Liver (tissue), 9 donors: ENCODE measurements around the gene GLRA3. TPM values are rescaled to one million over a fixed set of nuclear protein-coding genes. Genes with fewer than 3 reads are reported as not detected.

Experiments used
- DNase-seq: peaks from one replicate; pipeline ENCODE4 v3.0.0-alpha.2; 2017; ENCODE audit warnings: low spot score
- H3K27ac ChIP-seq, 2 donors: one replicate each; pipeline ENCODE4 v1.7.0; 2013; ENCODE audit warnings: inconsistent platforms in 2 of 2, low read length in 2 of 2, control low read depth in 1 of 2, low read depth in 1 of 2, mild to moderate bottlenecking in 1 of 2
- H3K27me3 ChIP-seq, 4 donors: one replicate each; pipeline versions ENCODE4 v1.6.1 to v1.7.0; 2013; ENCODE audit warnings: low read length in 3 of 4, inconsistent platforms in 1 of 4, mild to moderate bottlenecking in 1 of 4, moderate library complexity in 1 of 4; ENCODE audit not compliant: control insufficient read depth in 4 of 4, insufficient read depth in 4 of 4
- H3K36me3 ChIP-seq, 4 donors: one replicate each; pipeline versions ENCODE4 v1.6.1 to v1.7.0; 2013; ENCODE audit warnings: low read length in 3 of 4, mild to moderate bottlenecking in 3 of 4, low read depth in 1 of 4, moderate library complexity in 1 of 4; ENCODE audit not compliant: control insufficient read depth in 4 of 4, insufficient read depth in 3 of 4
- H3K4me1 ChIP-seq, 4 donors: one replicate each; pipeline versions ENCODE4 v1.6.1 to v1.7.0; 2013; ENCODE audit warnings: low read length in 3 of 4, mild to moderate bottlenecking in 3 of 4, moderate library complexity in 1 of 4; ENCODE audit not compliant: control insufficient read depth in 4 of 4, insufficient read depth in 4 of 4
- H3K4me3 ChIP-seq, 3 donors: one replicate each; pipeline versions ENCODE4 v1.6.1 to v1.7.0; 2013; ENCODE audit warnings: low read length in 3 of 3, control low read depth in 1 of 3, low read depth in 1 of 3, mild to moderate bottlenecking in 1 of 3
- H3K9ac ChIP-seq, 2 donors: one replicate each; pipeline ENCODE4 v1.7.0; 2013; ENCODE audit warnings: low read length in 2 of 2, mild to moderate bottlenecking in 2 of 2, moderate library complexity in 2 of 2, control low read depth in 1 of 2, low read depth in 1 of 2
- H3K9me3 ChIP-seq, 4 donors: one replicate each; pipeline versions ENCODE4 v1.6.1 to v1.7.0; 2013; ENCODE audit warnings: low read length in 3 of 4; ENCODE audit not compliant: control insufficient read depth in 4 of 4
- EGR1 ChIP-seq, 2 donors: IDR thresholded peaks; 2 replicates each; pipeline ENCODE4 v1.6.1; 2016 to 2018; ENCODE audit warnings: antibody characterized with exemption in 2 of 2, low read depth in 2 of 2
- FOXA1 ChIP-seq: IDR thresholded peaks from 2 replicates; pipeline ENCODE4 v1.6.1; 2016; ENCODE audit warnings: antibody characterized with exemption
- HNF4A ChIP-seq, 2 donors: conservative IDR thresholded peaks; 2 replicates each; pipeline ENCODE4 v1.6.1; 2016; ENCODE audit warnings: antibody characterized with exemption in 2 of 2, mild to moderate bottlenecking in 2 of 2
- HNF4G ChIP-seq: IDR thresholded peaks from 2 replicates; pipeline ENCODE4 v1.6.1; 2016; ENCODE audit warnings: antibody characterized with exemption
- JUND ChIP-seq, 2 donors: IDR thresholded peaks; 2 replicates each; pipeline ENCODE4 v1.6.1; 2016; ENCODE audit warnings: antibody characterized with exemption in 2 of 2
- NR2F2 ChIP-seq: IDR thresholded peaks from 2 replicates; pipeline ENCODE4 v1.6.1; 2016; ENCODE audit warnings: antibody characterized with exemption
- RAD21 ChIP-seq, 2 donors: IDR thresholded peaks; 2 replicates each; pipeline ENCODE4 v1.6.1; 2016; ENCODE audit warnings: antibody characterized with exemption in 2 of 2, mild to moderate bottlenecking in 2 of 2
- RXRA ChIP-seq, 2 donors: IDR thresholded peaks; 2 replicates each; pipeline ENCODE4 v1.6.1; 2017 to 2018; ENCODE audit warnings: antibody characterized with exemption in 2 of 2, mild to moderate bottlenecking in 1 of 2
- SP1 ChIP-seq: IDR thresholded peaks from 2 replicates; pipeline ENCODE4 v1.6.1; 2018; ENCODE audit warnings: antibody characterized with exemption, mild to moderate bottlenecking
- TAF1 ChIP-seq: conservative IDR thresholded peaks from 2 replicates; pipeline ENCODE4 v1.6.1; 2016; ENCODE audit warnings: antibody characterized with exemption, mild to moderate bottlenecking
- YY1 ChIP-seq: IDR thresholded peaks from 2 replicates; pipeline ENCODE4 v1.6.1; 2016; ENCODE audit warnings: antibody characterized with exemption, mild to moderate bottlenecking
- WGBS: extraction: QIAGEN DNeasy Blood & Tissue Kit; methylation state at CpG from one replicate; pipeline ENCODE4 v1.1.7; 2013; 5-methylcytosine and 5-hydroxymethylcytosine counted together
- polyA plus RNA-seq, 2 donors: library from polyadenylated mRNA; stranded (reverse) in 1 of 2; unstranded in 1 of 2; fragments of 200-250 nt in 1 of 2; fragments of >200 nt in 1 of 2; fragmentation: Nextera tagmentation in 1 of 2; extraction: Ambion mirVana in 1 of 2; gene quantifications; one replicate each; pipeline versions ENCODE4 v1.2.1 to v1.2.3, GENCODE V29; 2013 to 2015
- total RNA-seq, 2 donors: library from RNA; depleted of rRNA; stranded (reverse); fragments of >200 nt; gene quantifications; one replicate each; pipeline ENCODE4 v1.2.3, GENCODE V29; 2014
- TF ChIP-seq, protein P1 (sequence below): IDR thresholded peaks from 2 replicates; pipeline ENCODE4 v1.6.1; 2016; ENCODE audit warnings: antibody characterized with exemption
- TF ChIP-seq, protein P2 (sequence below): IDR thresholded peaks from 2 replicates; pipeline ENCODE4 v1.6.1; 2016; ENCODE audit warnings: antibody characterized with exemption
- TF ChIP-seq, protein P3 (sequence below): IDR thresholded peaks from 2 replicates; pipeline ENCODE4 v1.6.1; 2016; ENCODE audit warnings: antibody characterized with exemption, mild to moderate bottlenecking
- TF ChIP-seq, protein P4 (sequence below): IDR thresholded peaks from 2 replicates; pipeline ENCODE4 v1.6.1; 2016; ENCODE audit warnings: antibody characterized with exemption
- TF ChIP-seq, protein P5 (sequence below): fragments of 150-350 bp; IDR thresholded peaks from 2 replicates; pipeline ENCODE4 v1.5.1; 2017; ENCODE audit warnings: improper control_type of control experiment, low read depth, low read length; ENCODE audit not compliant: missing input control
- donor health status: healthy.
- donor health status: healthy.
- donor health status: healthy.
- donor health status: healthy.
- donor health status: healthy.

GLRA3 gene
- total RNA-seq = not detected
- polyA plus RNA-seq = not detected

DNA sequence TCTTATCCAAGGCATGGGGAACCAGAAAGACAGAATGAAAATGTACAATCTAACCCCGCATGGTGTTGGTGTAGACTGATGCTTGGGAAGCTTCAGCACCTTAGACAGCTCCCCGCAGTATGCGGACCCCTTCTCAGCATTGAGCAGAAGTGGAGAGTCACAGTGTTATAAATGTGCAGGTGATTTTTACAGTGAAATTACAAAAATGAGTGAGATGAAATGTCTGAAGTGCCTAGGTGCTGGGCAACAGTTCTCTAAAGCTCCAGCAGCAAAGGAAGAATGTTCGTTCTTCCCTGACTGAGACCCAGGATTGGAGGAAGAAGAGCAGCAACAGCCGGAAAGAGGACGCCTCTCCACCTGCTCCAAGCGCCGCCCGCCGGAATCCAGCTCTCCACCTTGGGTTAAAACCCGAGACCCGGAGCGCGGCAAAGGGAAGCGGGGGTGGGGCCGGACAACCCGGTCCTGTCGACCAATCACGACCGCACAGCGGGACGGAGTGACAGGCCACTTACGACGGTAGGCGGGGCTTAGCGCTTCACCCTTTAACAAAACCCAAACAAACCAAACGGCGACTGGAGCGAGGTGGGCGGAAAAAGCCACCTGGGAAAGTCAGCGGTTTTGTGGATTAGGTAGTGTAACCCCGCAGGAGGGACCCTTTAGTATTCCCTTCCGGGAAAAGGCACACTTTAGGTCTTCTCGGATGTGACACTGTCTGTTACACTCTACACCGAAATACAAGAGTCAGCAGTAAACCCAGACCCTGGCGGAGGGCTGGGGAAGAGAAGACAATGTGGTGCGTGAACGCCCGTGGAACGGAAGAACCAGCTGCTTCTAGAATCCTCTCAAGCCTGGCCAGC lies at the start of gene GLRA3:
Gene GLRA3 (minus strand): TSS at position 403 of the 857 bp plus-strand sequence. CDS start 436 bp downstream, outside the sequence.
- H3K27me3 ChIP-seq = peaks cover 0 to 4% (median 2%) of the 10 kb centered on the region in 4 donors
- no peaks in the 10 kb centered on the region for H3K36me3 ChIP-seq
- H3K27ac ChIP-seq = no peak within 1 kb of the TSS
- TF ChIP-seq, protein P1, sequence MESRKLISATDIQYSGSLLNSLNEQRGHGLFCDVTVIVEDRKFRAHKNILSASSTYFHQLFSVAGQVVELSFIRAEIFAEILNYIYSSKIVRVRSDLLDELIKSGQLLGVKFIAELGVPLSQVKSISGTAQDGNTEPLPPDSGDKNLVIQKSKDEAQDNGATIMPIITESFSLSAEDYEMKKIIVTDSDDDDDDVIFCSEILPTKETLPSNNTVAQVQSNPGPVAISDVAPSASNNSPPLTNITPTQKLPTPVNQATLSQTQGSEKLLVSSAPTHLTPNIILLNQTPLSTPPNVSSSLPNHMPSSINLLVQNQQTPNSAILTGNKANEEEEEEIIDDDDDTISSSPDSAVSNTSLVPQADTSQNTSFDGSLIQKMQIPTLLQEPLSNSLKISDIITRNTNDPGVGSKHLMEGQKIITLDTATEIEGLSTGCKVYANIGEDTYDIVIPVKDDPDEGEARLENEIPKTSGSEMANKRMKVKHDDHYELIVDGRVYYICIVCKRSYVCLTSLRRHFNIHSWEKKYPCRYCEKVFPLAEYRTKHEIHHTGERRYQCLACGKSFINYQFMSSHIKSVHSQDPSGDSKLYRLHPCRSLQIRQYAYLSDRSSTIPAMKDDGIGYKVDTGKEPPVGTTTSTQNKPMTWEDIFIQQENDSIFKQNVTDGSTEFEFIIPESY = no peak
- TF ChIP-seq, protein P2, sequence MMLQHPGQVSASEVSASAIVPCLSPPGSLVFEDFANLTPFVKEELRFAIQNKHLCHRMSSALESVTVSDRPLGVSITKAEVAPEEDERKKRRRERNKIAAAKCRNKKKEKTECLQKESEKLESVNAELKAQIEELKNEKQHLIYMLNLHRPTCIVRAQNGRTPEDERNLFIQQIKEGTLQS = no peak
- TF ChIP-seq HNF4G = no peak
- TF ChIP-seq, protein P3, sequence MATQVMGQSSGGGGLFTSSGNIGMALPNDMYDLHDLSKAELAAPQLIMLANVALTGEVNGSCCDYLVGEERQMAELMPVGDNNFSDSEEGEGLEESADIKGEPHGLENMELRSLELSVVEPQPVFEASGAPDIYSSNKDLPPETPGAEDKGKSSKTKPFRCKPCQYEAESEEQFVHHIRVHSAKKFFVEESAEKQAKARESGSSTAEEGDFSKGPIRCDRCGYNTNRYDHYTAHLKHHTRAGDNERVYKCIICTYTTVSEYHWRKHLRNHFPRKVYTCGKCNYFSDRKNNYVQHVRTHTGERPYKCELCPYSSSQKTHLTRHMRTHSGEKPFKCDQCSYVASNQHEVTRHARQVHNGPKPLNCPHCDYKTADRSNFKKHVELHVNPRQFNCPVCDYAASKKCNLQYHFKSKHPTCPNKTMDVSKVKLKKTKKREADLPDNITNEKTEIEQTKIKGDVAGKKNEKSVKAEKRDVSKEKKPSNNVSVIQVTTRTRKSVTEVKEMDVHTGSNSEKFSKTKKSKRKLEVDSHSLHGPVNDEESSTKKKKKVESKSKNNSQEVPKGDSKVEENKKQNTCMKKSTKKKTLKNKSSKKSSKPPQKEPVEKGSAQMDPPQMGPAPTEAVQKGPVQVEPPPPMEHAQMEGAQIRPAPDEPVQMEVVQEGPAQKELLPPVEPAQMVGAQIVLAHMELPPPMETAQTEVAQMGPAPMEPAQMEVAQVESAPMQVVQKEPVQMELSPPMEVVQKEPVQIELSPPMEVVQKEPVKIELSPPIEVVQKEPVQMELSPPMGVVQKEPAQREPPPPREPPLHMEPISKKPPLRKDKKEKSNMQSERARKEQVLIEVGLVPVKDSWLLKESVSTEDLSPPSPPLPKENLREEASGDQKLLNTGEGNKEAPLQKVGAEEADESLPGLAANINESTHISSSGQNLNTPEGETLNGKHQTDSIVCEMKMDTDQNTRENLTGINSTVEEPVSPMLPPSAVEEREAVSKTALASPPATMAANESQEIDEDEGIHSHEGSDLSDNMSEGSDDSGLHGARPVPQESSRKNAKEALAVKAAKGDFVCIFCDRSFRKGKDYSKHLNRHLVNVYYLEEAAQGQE = peak; percentile 98
- no peak within 1 kb of the TSS for H3K9ac ChIP-seq
- 4% methylated on average over 40 of the region's 40 CpGs for WGBS
- H3K4me3 ChIP-seq = peak within 1 kb of the TSS in 1 of 3 donors; percentile 12
- DNase-seq = peak; percentile 33
- H3K9me3 ChIP-seq = no peaks in the 10 kb centered on the region
- peaks cover 0 to 4% (median 1%) of the 10 kb centered on the region in 4 donors for H3K4me1 ChIP-seq

DNA sequence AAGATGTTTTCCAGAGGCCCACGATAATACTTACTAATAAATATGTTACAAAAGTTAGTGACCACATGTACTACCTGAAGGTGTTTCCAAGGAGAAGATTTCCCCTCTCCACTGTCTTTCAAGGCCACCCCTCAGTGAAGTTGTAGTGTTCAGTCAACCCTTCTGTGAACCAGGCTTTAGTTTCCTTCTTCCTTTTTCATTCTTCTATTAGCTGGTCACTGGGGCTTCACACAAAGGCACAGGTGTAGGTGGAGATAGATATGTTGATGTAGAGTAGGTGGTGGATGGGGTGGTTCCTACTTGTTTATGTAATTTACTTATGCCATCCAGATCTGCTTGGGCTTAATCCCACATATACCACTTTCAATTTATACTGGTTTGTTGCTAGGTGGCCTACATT lies 45.9 kb upstream of the GLRA3 start:
- WGBS = 58% methylated on average over 1 of the region's 1 CpG
- no peaks in the 10 kb centered on the region for H3K27me3 ChIP-seq
- no peak for DNase-seq
- H3K4me3 ChIP-seq = no peak overlapping the region
- H3K4me1 ChIP-seq = peaks cover 2 to 10% (median 6%) of the 10 kb centered on the region in 4 donors
- peaks cover 0 to 2% (median 0%) of the 10 kb centered on the region in 4 donors for H3K9me3 ChIP-seq
- no peak overlapping the region for H3K27ac ChIP-seq
- H3K36me3 ChIP-seq = no peaks in the 10 kb centered on the region
- no peak overlapping the region for H3K9ac ChIP-seq
- TF ChIP-seq HNF4A (conservative IDR thresholded peaks at IDR 0.05) (no peak), JUND (IDR thresholded peaks at IDR 0.05) (no peak), FOXA1 (no peak), EGR1 (IDR thresholded peaks at IDR 0.05; ENCODE audit: low read depth in 2 of 2) (no peak), NR2F2 (no peak), RAD21 (IDR thresholded peaks at IDR 0.05) (no peak), YY1 (no peak), RXRA (IDR thresholded peaks at IDR 0.05) (no peak), TAF1 (no peak), HNF4G (no peak), SP1 (no peak)
- TF ChIP-seq, protein P4, sequence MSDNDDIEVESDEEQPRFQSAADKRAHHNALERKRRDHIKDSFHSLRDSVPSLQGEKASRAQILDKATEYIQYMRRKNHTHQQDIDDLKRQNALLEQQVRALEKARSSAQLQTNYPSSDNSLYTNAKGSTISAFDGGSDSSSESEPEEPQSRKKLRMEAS = no peak
- TF ChIP-seq, protein P2 = no peak
- TF ChIP-seq, protein P5, sequence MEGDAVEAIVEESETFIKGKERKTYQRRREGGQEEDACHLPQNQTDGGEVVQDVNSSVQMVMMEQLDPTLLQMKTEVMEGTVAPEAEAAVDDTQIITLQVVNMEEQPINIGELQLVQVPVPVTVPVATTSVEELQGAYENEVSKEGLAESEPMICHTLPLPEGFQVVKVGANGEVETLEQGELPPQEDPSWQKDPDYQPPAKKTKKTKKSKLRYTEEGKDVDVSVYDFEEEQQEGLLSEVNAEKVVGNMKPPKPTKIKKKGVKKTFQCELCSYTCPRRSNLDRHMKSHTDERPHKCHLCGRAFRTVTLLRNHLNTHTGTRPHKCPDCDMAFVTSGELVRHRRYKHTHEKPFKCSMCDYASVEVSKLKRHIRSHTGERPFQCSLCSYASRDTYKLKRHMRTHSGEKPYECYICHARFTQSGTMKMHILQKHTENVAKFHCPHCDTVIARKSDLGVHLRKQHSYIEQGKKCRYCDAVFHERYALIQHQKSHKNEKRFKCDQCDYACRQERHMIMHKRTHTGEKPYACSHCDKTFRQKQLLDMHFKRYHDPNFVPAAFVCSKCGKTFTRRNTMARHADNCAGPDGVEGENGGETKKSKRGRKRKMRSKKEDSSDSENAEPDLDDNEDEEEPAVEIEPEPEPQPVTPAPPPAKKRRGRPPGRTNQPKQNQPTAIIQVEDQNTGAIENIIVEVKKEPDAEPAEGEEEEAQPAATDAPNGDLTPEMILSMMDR = no peak
- TF ChIP-seq, protein P3 = no peak
- TF ChIP-seq, protein P1 = no peak
